ENCODE data around the gene FSIP1.

- no peak for TF ChIP-seq CTCF (IDR thresholded peaks at IDR 0.05)
- TF ChIP-seq POLR2A (IDR thresholded peaks at IDR 0.05) = no peak
- TF ChIP-seq EP300 (IDR thresholded peaks at IDR 0.05) = no peak
These were observed 153.9 kb downstream of the FSIP1 start for GRCh38 chr15:39628546-39629257.

Data from tibial nerve (tissue), 4 donors.